Measurements from ENCODE around the gene HIF3A. TPM values are rescaled to one million over a fixed set of nuclear protein-coding genes. Genes with fewer than 3 reads are reported as not detected.
A peak's percentile ranks its signal among the peaks of the same experiment; 100 is the strongest.

Gene HIF3A
- total RNA-seq, 2 experiments from 2014 or later, result not detected

- intact Hi-C loops (cut with micrococcal nuclease), result no loop called here
- peak; percentile 13 for ATAC-seq
- ChIA-PET CTCF (no interaction called here), POLR2A (interaction anchor here (0.7 to 1.4 kb wide), 3 partner anchors 36 to 438 kb away, joined by 3 to 7 read pairs (median 3); partner anchors contain the start of genes CALM3 and SLC1A5)
- peak; percentile 68 for DNase-seq
- H3K36me3 Mint-ChIP-seq (ENCODE audit: low read depth), result peaks cover 55% of the 10 kb centered on the region
- no peak for TF ChIP-seq CTCF (IDR thresholded peaks at IDR 0.05)
- H3K27ac Mint-ChIP-seq, result peak overlapping the region; percentile 98
- H3K4me3 Mint-ChIP-seq, result peak overlapping the region; percentile 89
- H3K9me3 Mint-ChIP-seq, result no peaks in the 10 kb centered on the region
- peaks cover 55% of the 10 kb centered on the region for H3K4me1 Mint-ChIP-seq (ENCODE audit: low read depth)
- H3K27me3 Mint-ChIP-seq, result no peaks in the 10 kb centered on the region
Measured at GRCh38 chr19:46350758-46351159, 53.9 kb downstream of the HIF3A start.

GRCh38 chr19:46351241-46352041 lies 54.6 kb downstream of the HIF3A start:
- intact Hi-C loops (cut with micrococcal nuclease), result no loop called here

GRCh38 chr19:46353730-46354528 lies 57.1 kb downstream of the HIF3A start:
- no peak overlapping the region for H3K4me3 Mint-ChIP-seq
- H3K9me3 Mint-ChIP-seq, result no peaks in the 10 kb centered on the region
- H3K4me1 Mint-ChIP-seq (ENCODE audit: low read depth), result peaks cover 58% of the 10 kb centered on the region
- no peak for ATAC-seq
- H3K27ac Mint-ChIP-seq, result peak overlapping the region; percentile 38
- ChIA-PET POLR2A (interaction anchor here (0.6 to 1.0 kb wide), 3 partner anchors 14 to 359 kb away, joined by 3 to 5 read pairs (median 3); partner anchors contain the start of gene CCDC61), CTCF (interaction anchor here (1.7 kb wide), 1 partner anchor 41 kb away, joined by 7 read pairs; no protein-coding TSS in a partner anchor)
- no peak for TF ChIP-seq CTCF (IDR thresholded peaks at IDR 0.05)
- peaks cover 53% of the 10 kb centered on the region for H3K36me3 Mint-ChIP-seq (ENCODE audit: low read depth)
- intact Hi-C loops (cut with micrococcal nuclease), result no loop called here
- DNase-seq, result no peak
- H3K27me3 Mint-ChIP-seq, result no peaks in the 10 kb centered on the region

More at GRCh38 chr19:46351241-46352041, 54.6 kb downstream of the HIF3A start:
- Mint-ChIP-seq H3K27ac (peak overlapping the region; percentile 98), H3K36me3 (ENCODE audit: low read depth) (peaks cover 59% of the 10 kb centered on the region), H3K4me3 (peak overlapping the region; percentile 89), H3K9me3 (no peaks in the 10 kb centered on the region), H3K4me1 (ENCODE audit: low read depth) (peaks cover 58% of the 10 kb centered on the region), H3K27me3 (no peaks in the 10 kb centered on the region)
- DNase-seq (peak; percentile 57), ATAC-seq (peak; percentile 25)
- ChIA-PET CTCF (no interaction called here), POLR2A (interaction anchor here (0.7 to 1.4 kb wide), 3 partner anchors 35 to 437 kb away, joined by 3 to 7 read pairs (median 3); partner anchors contain the start of genes CALM3 and SLC1A5)
- no peak for TF ChIP-seq CTCF (IDR thresholded peaks at IDR 0.05)

- intact Hi-C loops (cut with micrococcal nuclease), result no loop called here
- TF ChIP-seq CTCF (IDR thresholded peaks at IDR 0.05), result no peak
- POLR2A ChIA-PET, result no interaction called here
- DNase-seq (peak; percentile 80), ATAC-seq (peak; percentile 70)
- no peaks in the 10 kb centered on the region for H3K9me3 Mint-ChIP-seq
- H3K4me1 Mint-ChIP-seq (ENCODE audit: low read depth), result peaks cover 49% of the 10 kb centered on the region
- CTCF ChIA-PET, result interaction anchor here (1.0 kb wide), 1 partner anchor 8 kb away, joined by 3 read pairs; the partner anchor contains the start of gene PPP5C
- H3K36me3 Mint-ChIP-seq (ENCODE audit: low read depth), result peaks cover 43% of the 10 kb centered on the region
- peak overlapping the region; percentile 73 for H3K27ac Mint-ChIP-seq
- H3K27me3 Mint-ChIP-seq, result no peaks in the 10 kb centered on the region
- H3K4me3 Mint-ChIP-seq, result no peak overlapping the region
Measured at GRCh38 chr19:46355234-46356148, 58.6 kb downstream of the HIF3A start.
